GM21737 (cell line): ENCODE measurements around the gene TNNT3.

Experiments
- ATAC-seq: cut with Tn5 transposase; IDR thresholded peaks from one replicate; pipeline ENCODE4 v1.9.1; 2021; ENCODE audit warnings: mild to moderate bottlenecking, moderate library complexity; ENCODE audit not compliant: unreplicated experiment

The TNNT3 gene

GRCh38 chr11:1949302-1949701, 29.8 kb downstream of the TNNT3 start:
- ATAC-seq, result no peak

- ATAC-seq, result no peak
These were observed 30.4 kb downstream of the TNNT3 start for GRCh38 chr11:1949922-1950321.

- no peak for ATAC-seq
These were observed 33.4 kb downstream of the TNNT3 start for GRCh38 chr11:1952806-1953482.

- no peak for ATAC-seq
These were observed 34.2 kb downstream of the TNNT3 start for GRCh38 chr11:1953489-1954266.

- no peak for ATAC-seq
These were observed 38.9 kb downstream of the TNNT3 start for GRCh38 chr11:1958367-1958766.

GRCh38 chr11:1959786-1960185, 40.3 kb downstream of the TNNT3 start:
- no peak for ATAC-seq

- no peak for ATAC-seq
These were observed 44.4 kb downstream of the TNNT3 start for GRCh38 chr11:1963864-1964263.

GRCh38 chr11:1964348-1964747, 44.8 kb downstream of the TNNT3 start:
- ATAC-seq, result no peak

GRCh38 chr11:1964955-1965354, 45.5 kb downstream of the TNNT3 start:
- ATAC-seq, result no peak

- ATAC-seq, result no peak
These were observed 47.0 kb downstream of the TNNT3 start for GRCh38 chr11:1966531-1966930.

- no peak for ATAC-seq
These were observed 48.2 kb downstream of the TNNT3 start for GRCh38 chr11:1967641-1968225.

- ATAC-seq, result no peak
These were observed 49.0 kb downstream of the TNNT3 start for GRCh38 chr11:1968454-1969002.

GRCh38 chr11:1969035-1969434, 49.5 kb downstream of the TNNT3 start:
- ATAC-seq, result no peak

- no peak for ATAC-seq
These were observed 50.3 kb downstream of the TNNT3 start for GRCh38 chr11:1969776-1970175.

GRCh38 chr11:1970956-1971355, 51.5 kb downstream of the TNNT3 start:
- ATAC-seq, result no peak

- ATAC-seq, result no peak
These were observed 55.7 kb downstream of the TNNT3 start for GRCh38 chr11:1975185-1975584.

- no peak for ATAC-seq
These were observed 59.4 kb downstream of the TNNT3 start for GRCh38 chr11:1978720-1979473.

GRCh38 chr11:1979607-1980006, 60.1 kb downstream of the TNNT3 start:
- ATAC-seq, result no peak

GRCh38 chr11:1982873-1983600, 63.5 kb downstream of the TNNT3 start:
- no peak for ATAC-seq

GRCh38 chr11:1983601-1983961, 64.1 kb downstream of the TNNT3 start:
- no peak for ATAC-seq

GRCh38 chr11:1987024-1987423, 67.5 kb downstream of the TNNT3 start:
- ATAC-seq, result no peak
